Body of pancreas (tissue), 4 donors: ENCODE data around the gene ANKRD49. TPM values are rescaled to one million over a fixed set of nuclear protein-coding genes. Genes with fewer than 3 reads are reported as not detected.

Source experiments
- ATAC-seq: fragments of 150-250 bp; one replicate; pipeline ENCODE4 v1.9.1; 2016
- DNase-seq, 4 donors: peaks; one replicate each; pipeline ENCODE4 v3.0.0-alpha.2; 2019
- H3K27ac ChIP-seq, 4 donors: fragments of 200-600 bp; sonication (generic); 1 replicate in 3 of 4; 2 replicates in 1 of 4; pipeline versions ENCODE4 v1.5.1 to v1.6.1; 2016 to 2019; ENCODE audit warnings: mild to moderate bottlenecking in 1 of 4, mixed read lengths in 1 of 4, moderate library complexity in 1 of 4
- H3K27me3 ChIP-seq, 2 donors: fragments of 200-600 bp; sonication (generic); one replicate each; pipeline ENCODE4 v1.6.0; 2016; ENCODE audit warnings: mild to moderate bottlenecking in 1 of 2
- H3K36me3 ChIP-seq, 2 donors: fragments of 200-600 bp; sonication (generic); replicated peaks in 1 of 2; 2 replicates each; pipeline ENCODE4 v1.5.1; 2016; ENCODE audit warnings: low read depth in 2 of 2; ENCODE audit not compliant: insufficient read depth in 1 of 2
- H3K4me1 ChIP-seq: fragments of 200-600 bp; sonication (generic); one replicate; pipeline ENCODE4 v1.6.0; 2016
- H3K4me3 ChIP-seq, 2 donors: fragments of 200-600 bp; sonication (generic); 1 replicate in 1 of 2; 2 replicates in 1 of 2; pipeline ENCODE4 v1.5.1; 2016 to 2019
- H3K9me3 ChIP-seq, 3 donors: fragments of 200-600 bp; sonication (generic); 1 replicate in 2 of 3; 2 replicates in 1 of 3; pipeline ENCODE4 v1.5.1; 2016
- CTCF ChIP-seq, 7 experiments: fragments of 450-650 bp in 4 of 7; fragments of 200-600 bp in 3 of 7; sonication (generic) in 3 of 7; IDR thresholded peaks; one replicate each; pipeline ENCODE4 v1.5.1; 2016 to 2019; ENCODE audit warnings: antibody characterized with exemption in 7 of 7
- POLR2A ChIP-seq, 3 donors: fragments of 450-650 bp; IDR thresholded peaks; one replicate each; pipeline ENCODE4 v1.6.1; 2016; ENCODE audit warnings: antibody characterized with exemption in 3 of 3, mild to moderate bottlenecking in 2 of 3
- WGBS, 2 donors: methylation state at CpG; one replicate each; pipeline ENCODE4 v1.1.5; 2017; 5-methylcytosine and 5-hydroxymethylcytosine counted together
- intact Hi-C: fragments of 100-400 bp; cut with DNase I; formaldehyde crosslinking; loops from one replicate; pipeline ENCODE4 v1.15.1; 2023
- total RNA-seq, 2 donors: library from RNA; depleted of rRNA; stranded (reverse); fragments of >200 nt; gene quantifications; one replicate each; pipeline ENCODE4 v1.1.0, GENCODE V29; 2016

ANKRD49 gene
- total RNA-seq, 2 donors from 2014 or later: 12.5 to 13.5 TPM

- no peak for DNase-seq
These were observed 16.2 kb upstream of the ANKRD49 start for GRCh38 chr11:94477624-94478023.

GRCh38 chr11:94481342-94481741 is 12.4 kb upstream of the ANKRD49 start:
- Histone ChIP-seq H3K27me3 (no peaks in the 10 kb centered on the region), H3K4me1 (no peaks in the 10 kb centered on the region), H3K4me3 (no peak overlapping the region), H3K36me3 (peaks cover 0 to 16% of the 10 kb centered on the region in 2 donors), H3K27ac (no peak overlapping the region), H3K9me3 (no peaks in the 10 kb centered on the region)
- ATAC-seq (no peak), DNase-seq (no peak)
- TF ChIP-seq CTCF (IDR thresholded peaks at IDR 0.05) (no peak), POLR2A (IDR thresholded peaks at IDR 0.05) (no peak)
- intact Hi-C loops: no loop called here

More at GRCh38 chr11:94477624-94478023, 16.2 kb upstream of the ANKRD49 start:
- Histone ChIP-seq H3K36me3 (peaks cover 0 to 6% of the 10 kb centered on the region in 2 donors), H3K27me3 (no peaks in the 10 kb centered on the region), H3K9me3 (no peaks in the 10 kb centered on the region), H3K4me3 (no peak overlapping the region), H3K27ac (no peak overlapping the region), H3K4me1 (no peaks in the 10 kb centered on the region)
- ATAC-seq: no peak
- WGBS, 2 donors: 73 to 92% methylated on average over 2 of the region's 2 CpGs
- TF ChIP-seq CTCF (IDR thresholded peaks at IDR 0.05) (no peak), POLR2A (IDR thresholded peaks at IDR 0.05) (no peak)
- intact Hi-C loops: no loop called here

GRCh38 chr11:94486068-94486467 is 7.7 kb upstream of the ANKRD49 start:
- Histone ChIP-seq H3K27ac (no peak overlapping the region), H3K27me3 (no peaks in the 10 kb centered on the region), H3K36me3 (peaks cover 4 to 16% of the 10 kb centered on the region in 2 donors), H3K9me3 (no peaks in the 10 kb centered on the region), H3K4me3 (no peak overlapping the region), H3K4me1 (no peaks in the 10 kb centered on the region)
- TF ChIP-seq POLR2A (IDR thresholded peaks at IDR 0.05): no peak
- no peak for TF ChIP-seq CTCF (IDR thresholded peaks at IDR 0.05)
- no peak for DNase-seq
- WGBS, 2 donors: 76 to 86% methylated on average over 1 of the region's 1 CpG
- intact Hi-C loops: no loop called here
- no peak for ATAC-seq

GRCh38 chr11:94494126-94494680 is 419 bp downstream of the ANKRD49 start:
- H3K4me3 ChIP-seq: peak overlapping the region; percentile 58 to 81
- DNase-seq (no peak), ATAC-seq (peak; percentile 62)
- H3K36me3 ChIP-seq: peaks cover 5 to 14% of the 10 kb centered on the region in 2 donors
- no peaks in the 10 kb centered on the region for H3K27me3 ChIP-seq
- 1 to 6% methylated on average over 6 to 19 of the region's 19 CpGs for WGBS, 2 donors
- peak overlapping the region; percentile 12 to 85 (median 71) for H3K27ac ChIP-seq
- TF ChIP-seq CTCF (IDR thresholded peaks at IDR 0.05) (no peak), POLR2A (IDR thresholded peaks at IDR 0.05) (peak in 1 of 3 donors; percentile 0)
- H3K9me3 ChIP-seq: no peaks in the 10 kb centered on the region
- intact Hi-C loops: no loop called here
- H3K4me1 ChIP-seq: peaks cover 21% of the 10 kb centered on the region

GRCh38 chr11:94500181-94500580 is 6.4 kb downstream of the ANKRD49 start:
- TF ChIP-seq CTCF (IDR thresholded peaks at IDR 0.05) (no peak), POLR2A (IDR thresholded peaks at IDR 0.05) (no peak)
- no peak for DNase-seq
- Histone ChIP-seq H3K36me3 (peaks cover 5 to 20% of the 10 kb centered on the region in 2 donors), H3K4me3 (no peak overlapping the region), H3K9me3 (no peaks in the 10 kb centered on the region), H3K4me1 (no peaks in the 10 kb centered on the region), H3K27ac (no peak overlapping the region), H3K27me3 (no peaks in the 10 kb centered on the region)
- no peak for ATAC-seq
- intact Hi-C loops: loop anchor here (10.0 kb wide), 1 partner anchor 605 kb away; no protein-coding TSS in a partner anchor
- WGBS, 2 donors: 87 to 92% methylated on average over 2 of the region's 2 CpGs
